Measurements from ENCODE around the gene TFB1M.
"Not testable (repeated sequence)": the region's sequence is repeated elsewhere in the genome, so short reads cannot be mapped to it uniquely, and the experiment has no call there.

Gene TFB1M

DNA sequence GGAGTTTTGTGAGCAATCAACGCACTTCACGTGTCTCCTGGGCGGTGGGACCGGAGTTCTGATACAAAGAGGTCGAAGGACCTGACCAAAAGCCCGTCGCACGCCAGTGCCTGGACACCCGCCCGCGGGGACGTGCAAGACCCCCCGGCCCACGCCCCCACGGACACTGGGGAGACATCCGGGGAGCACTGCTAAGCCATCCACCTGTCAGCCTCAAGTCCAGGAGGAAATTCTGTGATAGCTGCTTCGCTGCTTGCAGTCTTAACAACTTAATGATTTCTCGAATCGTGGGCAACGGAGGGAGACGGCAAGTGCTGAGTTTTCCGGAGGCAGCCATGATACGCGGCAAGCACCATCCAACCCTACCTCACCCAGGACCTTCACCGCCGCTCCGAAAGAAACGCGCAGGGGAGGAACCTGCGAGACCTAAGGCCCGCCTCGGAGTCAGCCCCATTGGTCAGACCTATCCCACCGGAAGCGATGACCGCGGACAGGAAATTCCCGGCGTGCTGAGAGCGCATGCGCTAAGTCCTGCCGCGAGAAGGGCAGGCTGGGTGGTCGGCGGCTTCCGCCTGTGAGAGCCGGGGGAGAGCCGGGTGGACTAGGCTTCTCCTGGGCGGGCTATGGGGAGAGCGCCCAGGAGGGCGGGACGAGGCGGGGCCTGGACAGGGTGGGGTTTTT lies at the start of gene TFB1M:
TSS of gene TFB1M (minus strand) at position 393 of the 681 bp plus-strand sequence. CDS start at position 337, 56 bp downstream.
- Histone ChIP-seq H4K20me1 (no peaks in the 10 kb centered on the region), H3K4me3 (peak within 1 kb of the TSS; percentile 85 to 99 (median 90)), H3K9ac (peak within 1 kb of the TSS; percentile 82 to 91 (median 88)), H3K4me1 (peaks cover 14 to 42% (median 17%) of the 10 kb centered on the region in 10 experiments), H3K4me2 (peak within 1 kb of the TSS; percentile 74 to 90 (median 82)), H3K9me3 (replicated peaks in 1 of 11) (peaks cover 0 to 7% (median 0%) of the 10 kb centered on the region in 11 experiments; a peak in 5 of 22 replicates), H3K27ac (peak within 1 kb of the TSS; percentile 77 to 90 (median 83)), H3K36me3 (peaks cover 4 to 34% (median 20%) of the 10 kb centered on the region in 11 experiments; a peak in 18 of 22 replicates), H3K27me3 (no peaks in the 10 kb centered on the region)
- TF ChIP-seq Cebpa-rat (IDR thresholded peaks at IDR 0.05): no peak

DNA sequence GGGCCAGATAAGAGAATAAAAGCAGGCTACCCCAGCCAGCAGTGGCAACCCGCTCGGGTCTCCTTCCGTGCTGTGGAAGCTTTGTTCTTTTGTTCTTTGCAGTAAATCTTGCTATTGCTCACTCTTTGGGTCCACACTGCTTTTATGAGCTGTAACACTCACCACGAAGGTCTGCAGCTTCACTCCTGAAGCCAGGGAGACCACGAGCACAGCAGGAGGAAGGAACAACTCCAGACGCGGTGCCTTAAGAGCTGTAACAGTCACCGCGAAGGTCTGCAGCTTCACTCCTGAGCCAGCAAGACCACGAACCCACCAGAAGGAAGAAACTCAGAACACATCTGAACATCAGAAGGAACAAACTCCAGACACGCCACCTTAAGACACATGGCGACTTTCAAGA lies 49.7 kb upstream of the TFB1M start:
- not testable (repeated sequence) for H3K36me3 ChIP-seq, H3K4me2 ChIP-seq, H3K9ac ChIP-seq, H3K27me3 ChIP-seq, H3K4me1 ChIP-seq, H3K27ac ChIP-seq, H4K20me1 ChIP-seq, H3K4me3 ChIP-seq
- H3K9me3 ChIP-seq (replicated peaks in 1 of 11): peaks cover 15 to 28% (median 19%) of the 10 kb centered on the region in 11 experiments

DNA sequence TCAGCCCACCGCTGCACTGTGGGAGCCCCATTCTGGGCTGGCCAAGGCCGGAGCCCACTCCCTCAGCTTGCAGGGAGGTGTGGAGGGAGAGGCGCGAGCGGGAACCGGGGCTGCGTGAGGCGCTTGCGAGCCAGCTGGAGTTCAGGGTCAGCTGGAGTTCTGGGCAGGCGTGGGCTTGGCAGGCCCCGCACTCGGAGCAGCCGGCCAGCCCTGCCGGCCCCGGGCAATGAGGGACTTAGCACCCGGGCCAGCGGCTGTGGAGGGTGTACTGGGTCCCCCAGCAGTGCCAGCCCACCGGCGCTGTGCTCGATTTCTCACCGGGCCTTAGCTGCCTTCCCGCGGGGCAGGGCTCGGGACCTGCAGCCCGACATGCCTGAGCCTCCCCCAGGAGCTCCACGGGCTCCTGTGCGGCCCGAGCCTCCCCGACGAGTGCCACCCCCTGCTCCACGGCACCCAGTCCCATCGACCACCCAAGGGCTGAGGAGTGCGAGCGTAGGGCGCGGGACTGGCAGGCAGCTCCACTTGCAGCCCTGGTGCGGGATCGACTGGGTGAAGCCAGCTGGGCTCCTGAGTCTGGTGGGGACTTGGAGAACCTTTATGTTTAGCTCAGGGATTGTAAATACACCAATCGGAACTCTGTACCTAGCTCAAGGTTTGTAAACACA lies 48.8 kb upstream of the TFB1M start:
- H3K4me3 ChIP-seq, H3K4me1 ChIP-seq: not testable (repeated sequence)

DNA sequence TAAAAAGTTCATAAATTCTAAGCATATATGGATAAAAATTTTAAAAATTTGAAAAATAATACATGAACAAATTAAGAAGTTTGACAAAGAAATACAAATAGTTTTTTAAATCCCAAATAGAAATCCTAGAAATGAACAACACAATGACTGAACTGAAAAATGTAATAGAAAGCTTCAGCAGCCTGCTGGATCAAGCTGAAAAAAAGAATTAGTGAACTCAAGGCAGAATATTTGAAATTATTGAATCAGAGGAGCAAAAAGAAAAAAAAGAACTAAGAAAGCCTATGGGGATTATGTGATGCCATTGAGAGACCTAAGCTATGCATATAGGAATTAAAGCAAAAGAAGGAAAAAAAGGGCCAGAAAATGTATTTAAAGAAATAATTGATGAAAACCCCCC lies 39.9 kb upstream of the TFB1M start:
- Histone ChIP-seq H3K36me3 (peaks cover 0 to 11% (median 0%) of the 10 kb centered on the region in 11 experiments; a peak in 3 of 22 replicates), H3K4me3 (no peak overlapping the region), H3K4me2 (no peak overlapping the region), H3K27ac (no peak overlapping the region), H3K27me3 (no peaks in the 10 kb centered on the region), H4K20me1 (no peaks in the 10 kb centered on the region), H3K9me3 (replicated peaks in 1 of 11) (peaks cover 47 to 63% (median 56%) of the 10 kb centered on the region in 11 experiments), H3K9ac (no peak overlapping the region), H3K4me1 (peaks cover 0 to 33% (median 14%) of the 10 kb centered on the region in 10 experiments; a peak in 10 of 20 replicates)
- TF ChIP-seq Cebpa-rat (IDR thresholded peaks at IDR 0.05): no peak

More for the DNA sequence above, 48.8 kb upstream of the TFB1M start:
- not testable (repeated sequence) for H3K36me3 ChIP-seq, H4K20me1 ChIP-seq, H3K9ac ChIP-seq, H3K27me3 ChIP-seq, H3K27ac ChIP-seq, H3K4me2 ChIP-seq
- peaks cover 16 to 31% (median 20%) of the 10 kb centered on the region in 11 experiments for H3K9me3 ChIP-seq (replicated peaks in 1 of 11)

DNA sequence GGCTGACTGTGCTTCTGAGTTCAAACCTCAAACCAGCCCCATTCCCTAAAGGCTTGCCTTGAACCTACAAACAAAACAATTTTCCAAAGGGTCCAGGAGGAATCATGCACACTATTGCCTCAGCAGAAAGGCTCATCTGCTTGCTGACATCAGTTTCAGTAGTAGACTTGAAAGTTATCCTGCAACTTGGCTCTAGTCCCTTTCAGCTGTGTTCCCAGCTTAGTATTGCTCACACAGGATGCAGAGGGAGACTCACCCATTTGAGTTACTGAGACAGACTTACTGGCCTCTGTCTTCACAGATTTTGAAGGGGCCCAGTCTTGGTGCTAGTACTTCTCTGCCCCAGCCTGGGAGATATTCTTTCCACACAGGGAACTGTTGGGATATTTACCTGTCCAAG lies 38.5 kb upstream of the TFB1M start:
- Histone ChIP-seq H3K4me1 (peaks cover 0 to 33% (median 16%) of the 10 kb centered on the region in 10 experiments; a peak in 11 of 20 replicates), H3K36me3 (peaks cover 0 to 11% (median 0%) of the 10 kb centered on the region in 11 experiments; a peak in 3 of 22 replicates), H4K20me1 (no peaks in the 10 kb centered on the region), H3K4me2 (peak overlapping the region in 2 of 11 experiments; percentile 3 to 59; a peak in 1 of 22 replicates), H3K4me3 (peak overlapping the region in 1 of 10 experiments; percentile 18; a peak in 2 of 20 replicates), H3K27me3 (no peaks in the 10 kb centered on the region), H3K9me3 (replicated peaks in 1 of 11) (peaks cover 60 to 71% (median 67%) of the 10 kb centered on the region in 11 experiments), H3K9ac (no peak overlapping the region), H3K27ac (peak overlapping the region in 1 of 11 experiments; percentile 57; a peak in 2 of 22 replicates)
- no peak for TF ChIP-seq Cebpa-rat (IDR thresholded peaks at IDR 0.05)

DNA sequence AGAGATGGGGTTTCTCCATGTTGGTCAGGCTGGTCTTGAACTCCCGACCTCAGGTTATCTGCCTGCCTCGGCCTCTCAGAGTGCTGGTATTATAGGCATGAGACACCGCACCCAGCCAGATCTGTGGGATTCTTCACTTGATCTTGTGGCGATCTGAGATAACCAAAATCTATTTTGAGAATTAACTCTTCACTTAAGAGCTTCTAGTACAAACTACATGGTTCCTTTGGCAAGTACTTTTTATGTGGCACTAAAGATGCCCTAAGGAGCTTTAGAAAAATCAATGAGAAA lies 37.8 kb upstream of the TFB1M start:
- Histone ChIP-seq H4K20me1 (no peaks in the 10 kb centered on the region), H3K4me3 (no peak overlapping the region), H3K9me3 (replicated peaks in 1 of 11) (peaks cover 67 to 79% (median 74%) of the 10 kb centered on the region in 11 experiments), H3K27me3 (no peaks in the 10 kb centered on the region), H3K27ac (peak overlapping the region in 1 of 11 experiments; percentile 57; a peak in 2 of 22 replicates), H3K4me2 (peak overlapping the region in 4 of 11 experiments; percentile 48 to 62 (median 59); a peak in 7 of 22 replicates), H3K4me1 (peaks cover 0 to 33% (median 18%) of the 10 kb centered on the region in 10 experiments; a peak in 11 of 20 replicates), H3K36me3 (peaks cover 0 to 11% (median 0%) of the 10 kb centered on the region in 11 experiments; a peak in 3 of 22 replicates), H3K9ac (no peak overlapping the region; a peak in 1 of 22 replicates)
- TF ChIP-seq Cebpa-rat (IDR thresholded peaks at IDR 0.05): no peak

DNA sequence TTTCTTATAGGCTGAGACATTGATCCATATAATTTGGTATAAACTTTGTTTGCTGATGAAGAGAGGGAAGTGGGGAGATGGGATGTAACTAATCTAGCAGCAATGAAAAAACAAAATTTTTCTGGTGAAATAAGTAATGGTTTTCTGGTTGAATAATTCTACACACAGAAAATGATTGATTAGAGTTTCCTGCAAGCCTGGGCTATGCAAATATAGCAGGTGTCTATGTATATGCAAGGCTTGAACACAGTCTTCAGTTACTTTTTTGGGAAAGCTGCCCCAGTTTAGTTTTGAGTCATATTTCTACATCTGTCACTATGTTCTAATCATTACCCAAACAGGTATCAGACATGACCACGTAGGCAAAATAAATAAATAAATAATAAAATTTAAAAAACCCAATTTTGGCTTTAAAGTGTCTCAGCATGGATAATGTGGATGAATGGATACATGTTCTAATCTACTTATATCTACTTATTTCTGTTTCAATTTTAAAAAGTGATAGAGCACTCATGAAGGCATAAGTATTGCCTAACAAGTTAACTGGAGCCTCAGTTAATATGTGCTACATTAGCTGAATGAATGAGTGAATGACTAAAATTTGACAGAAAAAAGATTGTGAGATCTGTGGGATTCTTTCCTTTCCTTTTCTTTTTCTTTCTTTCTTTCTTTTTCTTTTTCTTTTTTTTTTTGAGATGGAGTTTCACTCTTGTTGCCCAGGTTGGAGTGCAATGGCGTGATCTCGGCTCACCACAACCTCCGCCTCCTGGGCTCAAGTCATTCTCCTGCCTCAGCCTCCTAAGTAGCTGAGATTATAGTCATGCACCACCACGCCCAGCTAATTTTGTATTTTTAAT lies 37.2 kb upstream of the TFB1M start:
- H3K4me3 ChIP-seq: no peak overlapping the region
- H3K4me1 ChIP-seq: peaks cover 0 to 33% (median 18%) of the 10 kb centered on the region in 10 experiments; a peak in 11 of 20 replicates
- no peak for TF ChIP-seq Cebpa-rat (IDR thresholded peaks at IDR 0.05)
- H3K4me2 ChIP-seq: peak overlapping the region in 6 of 11 experiments; percentile 39 to 62 (median 54); a peak in 10 of 22 replicates
- H3K27ac ChIP-seq: peak overlapping the region in 1 of 11 experiments; percentile 57; a peak in 2 of 22 replicates
- H3K9ac ChIP-seq: no peak overlapping the region; a peak in 1 of 22 replicates
- no peaks in the 10 kb centered on the region for H3K27me3 ChIP-seq
- peaks cover 0 to 12% (median 0%) of the 10 kb centered on the region in 11 experiments; a peak in 3 of 22 replicates for H3K36me3 ChIP-seq
- peaks cover 73 to 84% (median 80%) of the 10 kb centered on the region in 11 experiments for H3K9me3 ChIP-seq (replicated peaks in 1 of 11)
- H4K20me1 ChIP-seq: no peaks in the 10 kb centered on the region

DNA sequence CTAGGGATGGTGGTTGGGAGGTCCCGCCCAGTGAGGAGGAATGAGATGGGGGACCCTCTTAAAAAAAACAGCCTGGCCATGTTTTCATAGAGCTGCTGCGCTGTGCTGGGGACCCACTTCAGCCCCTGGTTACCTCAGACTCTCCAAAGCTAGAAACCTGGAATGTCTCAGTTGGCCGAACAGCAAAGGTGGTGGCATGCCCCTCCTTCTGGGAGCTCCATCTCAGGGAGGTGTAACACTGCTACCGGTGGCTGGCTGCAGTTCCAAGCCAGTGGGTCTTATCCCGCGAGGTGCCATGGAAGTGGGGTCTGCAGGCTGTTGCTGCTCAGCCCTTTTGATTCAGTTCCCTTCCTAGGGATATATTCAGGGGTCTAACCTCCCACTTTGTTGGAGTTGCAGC lies 35.7 kb upstream of the TFB1M start:
- H4K20me1 ChIP-seq: no peaks in the 10 kb centered on the region
- no peak overlapping the region for H3K4me3 ChIP-seq
- peaks cover 0 to 12% (median 0%) of the 10 kb centered on the region in 11 experiments; a peak in 3 of 22 replicates for H3K36me3 ChIP-seq
- H3K27me3 ChIP-seq: no peaks in the 10 kb centered on the region
- peak overlapping the region in 2 of 11 experiments; percentile 7 to 57; a peak in 3 of 22 replicates for H3K27ac ChIP-seq
- H3K9ac ChIP-seq: no peak overlapping the region
- peaks cover 0 to 33% (median 18%) of the 10 kb centered on the region in 10 experiments; a peak in 11 of 20 replicates for H3K4me1 ChIP-seq
- H3K9me3 ChIP-seq (replicated peaks in 1 of 11): peaks cover 82 to 92% (median 90%) of the 10 kb centered on the region in 11 experiments
- H3K4me2 ChIP-seq: peak overlapping the region in 3 of 11 experiments; percentile 1 to 59 (median 21); a peak in 3 of 22 replicates
- TF ChIP-seq Cebpa-rat (IDR thresholded peaks at IDR 0.05): no peak
